Measurements from ENCODE around the gene OR3A3.
"Not testable (repeated sequence)": the region's sequence is repeated elsewhere in the genome, so short reads cannot be mapped to it uniquely, and the experiment has no call there.

Gene OR3A3

GRCh38 chr17:3415610-3416009 is 4.4 kb downstream of the OR3A3 start:
- Histone ChIP-seq H3K27me3 (ENCODE audit: control insufficient read depth in 1 of 2, insufficient read depth in 1 of 2, low read length in 2 of 2) (no peaks in the 10 kb centered on the region), H3K9ac (ENCODE audit: low read length) (no peak overlapping the region), H2AFZ (ENCODE audit: low read depth, low read length) (no peak overlapping the region), H3K4ac (ENCODE audit: low read depth in 1 of 2, low read length in 2 of 2) (no peak overlapping the region), H3K4me2 (ENCODE audit: low read length, poor library complexity, severe bottlenecking) (no peak overlapping the region), H3K9me3 (ENCODE audit: control insufficient read depth, low read length) (peaks cover 11% of the 10 kb centered on the region), H2BK120ac (ENCODE audit: low read depth, low read length) (no peak overlapping the region), H2BK12ac (ENCODE audit: low read length in 2 of 2) (no peak overlapping the region), H4K8ac (ENCODE audit: low read length) (no peak overlapping the region), H3K4me3 (ENCODE audit: insufficient read depth in 1 of 2, low read depth in 1 of 2, low read length in 2 of 2) (no peak overlapping the region), H3K27ac (ENCODE audit: low read length, poor library complexity, severe bottlenecking) (no peak overlapping the region), H3K14ac (ENCODE audit: low read length in 2 of 2) (no peak overlapping the region), H2BK15ac (ENCODE audit: low read depth, poor library complexity, severe bottlenecking) (no peak overlapping the region), H3K4me1 (ENCODE audit: control insufficient read depth, insufficient read depth, low read depth, low read length) (no peaks in the 10 kb centered on the region), H3K36me3 (ENCODE audit: control insufficient read depth in 1 of 2, insufficient read depth in 2 of 2, low read depth in 1 of 2, low read length in 2 of 2) (no peaks in the 10 kb centered on the region), H3K79me1 (replicated peaks; ENCODE audit: low read length, poor library complexity, severe bottlenecking) (no peaks in the 10 kb centered on the region), H2BK5ac (ENCODE audit: low read depth, low read length, poor library complexity, severe bottlenecking) (no peak overlapping the region), H3K23ac (ENCODE audit: low read length in 2 of 2) (no peak overlapping the region), H4K91ac (ENCODE audit: low read length) (no peak overlapping the region), H2AK5ac (ENCODE audit: low read length, severe bottlenecking) (no peak overlapping the region), H3K18ac (ENCODE audit: low read depth in 1 of 2, low read length in 2 of 2) (no peak overlapping the region)
- WGBS = 94% methylated on average over 3 of the region's 5 CpGs
- DNase-seq = no peak

- WGBS = 33% methylated on average over 1 of the region's 2 CpGs
- no peak overlapping the region for H3K18ac ChIP-seq (ENCODE audit: low read depth in 1 of 2, low read length in 2 of 2)
Observed at GRCh38 chr17:3418222-3418621, 7.1 kb downstream of the OR3A3 start.

GRCh38 chr17:3433215-3433614 is 22.0 kb downstream of the OR3A3 start:
- H3K9me3 ChIP-seq (ENCODE audit: control insufficient read depth, low read length); H3K36me3 ChIP-seq (ENCODE audit: control insufficient read depth in 1 of 2, insufficient read depth in 2 of 2, low read depth in 1 of 2, low read length in 2 of 2); H3K23ac ChIP-seq (ENCODE audit: low read length in 2 of 2); H2BK15ac ChIP-seq (ENCODE audit: low read depth, poor library complexity, severe bottlenecking); H3K4ac ChIP-seq (ENCODE audit: low read depth in 1 of 2, low read length in 2 of 2); H2BK120ac ChIP-seq (ENCODE audit: low read depth, low read length); H3K27me3 ChIP-seq (ENCODE audit: control insufficient read depth in 1 of 2, insufficient read depth in 1 of 2, low read length in 2 of 2); H2AFZ ChIP-seq (ENCODE audit: low read depth, low read length); DNase-seq; H2AK5ac ChIP-seq (ENCODE audit: low read length, severe bottlenecking); H4K8ac ChIP-seq (ENCODE audit: low read length); H3K18ac ChIP-seq (ENCODE audit: low read depth in 1 of 2, low read length in 2 of 2); H2BK12ac ChIP-seq (ENCODE audit: low read length in 2 of 2); H3K27ac ChIP-seq (ENCODE audit: low read length, poor library complexity, severe bottlenecking); H3K4me2 ChIP-seq (ENCODE audit: low read length, poor library complexity, severe bottlenecking); H3K79me1 ChIP-seq (replicated peaks; ENCODE audit: low read length, poor library complexity, severe bottlenecking); H3K4me1 ChIP-seq (ENCODE audit: control insufficient read depth, insufficient read depth, low read depth, low read length); H3K4me3 ChIP-seq (ENCODE audit: insufficient read depth in 1 of 2, low read depth in 1 of 2, low read length in 2 of 2); H3K9ac ChIP-seq (ENCODE audit: low read length); H4K91ac ChIP-seq (ENCODE audit: low read length); H3K14ac ChIP-seq (ENCODE audit: low read length in 2 of 2); H2BK5ac ChIP-seq (ENCODE audit: low read depth, low read length, poor library complexity, severe bottlenecking): not testable (repeated sequence)
- 45% methylated on average over 7 of the region's 7 CpGs for WGBS

More at GRCh38 chr17:3418222-3418621, 7.1 kb downstream of the OR3A3 start:
- H3K14ac ChIP-seq (ENCODE audit: low read length in 2 of 2) = no peak overlapping the region
- no peak overlapping the region for H3K27ac ChIP-seq (ENCODE audit: low read length, poor library complexity, severe bottlenecking)
- no peak overlapping the region for H3K4ac ChIP-seq (ENCODE audit: low read depth in 1 of 2, low read length in 2 of 2)
- peaks cover 11% of the 10 kb centered on the region for H3K9me3 ChIP-seq (ENCODE audit: control insufficient read depth, low read length)
- H2BK15ac ChIP-seq (ENCODE audit: low read depth, poor library complexity, severe bottlenecking) = no peak overlapping the region
- no peak overlapping the region for H3K23ac ChIP-seq (ENCODE audit: low read length in 2 of 2)
- no peak overlapping the region for H3K4me3 ChIP-seq (ENCODE audit: insufficient read depth in 1 of 2, low read depth in 1 of 2, low read length in 2 of 2)
- no peak overlapping the region for H4K8ac ChIP-seq (ENCODE audit: low read length)
- no peak overlapping the region for H4K91ac ChIP-seq (ENCODE audit: low read length)
- no peak overlapping the region for H2BK5ac ChIP-seq (ENCODE audit: low read depth, low read length, poor library complexity, severe bottlenecking)
- no peak overlapping the region for H2BK12ac ChIP-seq (ENCODE audit: low read length in 2 of 2)
- H3K79me1 ChIP-seq (replicated peaks; ENCODE audit: low read length, poor library complexity, severe bottlenecking) = no peaks in the 10 kb centered on the region
- H3K4me1 ChIP-seq (ENCODE audit: control insufficient read depth, insufficient read depth, low read depth, low read length) = no peaks in the 10 kb centered on the region
- H2BK120ac ChIP-seq (ENCODE audit: low read depth, low read length) = no peak overlapping the region
- no peaks in the 10 kb centered on the region for H3K27me3 ChIP-seq (ENCODE audit: control insufficient read depth in 1 of 2, insufficient read depth in 1 of 2, low read length in 2 of 2)
- no peak overlapping the region for H3K9ac ChIP-seq (ENCODE audit: low read length)
- no peak overlapping the region for H2AFZ ChIP-seq (ENCODE audit: low read depth, low read length)
- no peak for DNase-seq
- no peak overlapping the region for H3K4me2 ChIP-seq (ENCODE audit: low read length, poor library complexity, severe bottlenecking)
- no peak overlapping the region for H2AK5ac ChIP-seq (ENCODE audit: low read length, severe bottlenecking)
- H3K36me3 ChIP-seq (ENCODE audit: control insufficient read depth in 1 of 2, insufficient read depth in 2 of 2, low read depth in 1 of 2, low read length in 2 of 2) = no peaks in the 10 kb centered on the region

- WGBS = 69% methylated on average over 2 of the region's 3 CpGs
- Histone ChIP-seq H3K9ac (ENCODE audit: low read length) (no peak within 1 kb of the TSS), H3K4me3 (ENCODE audit: insufficient read depth in 1 of 2, low read depth in 1 of 2, low read length in 2 of 2) (no peak within 1 kb of the TSS)
Observed at GRCh38 chr17:3433741-3434140, 22.6 kb downstream of the OR3A3 start, which contains the start of gene OR1E2. Gene OR1E2 (minus strand): TSS chr17:3433841. CDS start chr17:3433841, 0 bp downstream.

More at GRCh38 chr17:3433741-3434140, 22.6 kb downstream of the OR3A3 start, which contains the start of gene OR1E2:
- H2AFZ ChIP-seq (ENCODE audit: low read depth, low read length) = no peak within 1 kb of the TSS
- no peak within 1 kb of the TSS for H3K27ac ChIP-seq (ENCODE audit: low read length, poor library complexity, severe bottlenecking)
- no peak within 1 kb of the TSS for H2BK5ac ChIP-seq (ENCODE audit: low read depth, low read length, poor library complexity, severe bottlenecking)
- H3K18ac ChIP-seq (ENCODE audit: low read depth in 1 of 2, low read length in 2 of 2) = no peak within 1 kb of the TSS
- H2BK15ac ChIP-seq (ENCODE audit: low read depth, poor library complexity, severe bottlenecking) = no peak within 1 kb of the TSS
- H3K27me3 ChIP-seq (ENCODE audit: control insufficient read depth in 1 of 2, insufficient read depth in 1 of 2, low read length in 2 of 2) = no peaks in the 10 kb centered on the region
- H2BK120ac ChIP-seq (ENCODE audit: low read depth, low read length) = no peak within 1 kb of the TSS
- no peaks in the 10 kb centered on the region for H3K79me1 ChIP-seq (replicated peaks; ENCODE audit: low read length, poor library complexity, severe bottlenecking)
- H3K4me2 ChIP-seq (ENCODE audit: low read length, poor library complexity, severe bottlenecking) = no peak within 1 kb of the TSS
- no peak within 1 kb of the TSS for H4K8ac ChIP-seq (ENCODE audit: low read length)
- H3K9me3 ChIP-seq (ENCODE audit: control insufficient read depth, low read length) = peaks cover 10% of the 10 kb centered on the region
- no peak within 1 kb of the TSS for H2BK12ac ChIP-seq (ENCODE audit: low read length in 2 of 2)
- no peaks in the 10 kb centered on the region for H3K36me3 ChIP-seq (ENCODE audit: control insufficient read depth in 1 of 2, insufficient read depth in 2 of 2, low read depth in 1 of 2, low read length in 2 of 2)
- no peak within 1 kb of the TSS for H3K4ac ChIP-seq (ENCODE audit: low read depth in 1 of 2, low read length in 2 of 2)
- H2AK5ac ChIP-seq (ENCODE audit: low read length, severe bottlenecking) = no peak within 1 kb of the TSS
- H4K91ac ChIP-seq (ENCODE audit: low read length) = no peak within 1 kb of the TSS
- no peak within 1 kb of the TSS for H3K14ac ChIP-seq (ENCODE audit: low read length in 2 of 2)
- H3K4me1 ChIP-seq (ENCODE audit: control insufficient read depth, insufficient read depth, low read depth, low read length) = no peaks in the 10 kb centered on the region
- no peak within 1 kb of the TSS for H3K23ac ChIP-seq (ENCODE audit: low read length in 2 of 2)
- DNase-seq = no peak
